HG02970 (cell line): ENCODE data around the gene CCDC152.
A peak's percentile ranks its signal among the peaks of the same experiment; 100 is the strongest.
"Not testable (repeated sequence)": the region's sequence is repeated elsewhere in the genome, so short reads cannot be mapped to it uniquely, and the experiment has no call there.

ENCODE experiments used
- ATAC-seq: cut with Tn5 transposase; IDR thresholded peaks from one replicate; pipeline ENCODE4 v1.9.1; 2021; ENCODE audit warnings: mild to moderate bottlenecking, moderate library complexity, moderate number of reproducible peaks; ENCODE audit not compliant: unreplicated experiment, low FRiP score

The CCDC152 gene

GRCh38 chr5:42756606-42757601 is at the start of gene CCDC152:
TSS of gene CCDC152 (plus strand) at chr5:42756818. CDS start at chr5:42759122, 2,304 bp downstream.
- ATAC-seq, result no peak

GRCh38 chr5:42715785-42716184 is 40.8 kb upstream of the CCDC152 start:
- ATAC-seq, result no peak

GRCh38 chr5:42718591-42718990 is 38.0 kb upstream of the CCDC152 start:
- ATAC-seq, result peak; percentile 82

GRCh38 chr5:42719034-42719433 is 37.6 kb upstream of the CCDC152 start:
- ATAC-seq, result no peak

- ATAC-seq, result no peak
Observed at GRCh38 chr5:42720251-42720650, 36.4 kb upstream of the CCDC152 start.

- ATAC-seq, result no peak
Observed at GRCh38 chr5:42721484-42721883, 35.1 kb upstream of the CCDC152 start.

- ATAC-seq, result not testable (repeated sequence)
Observed at GRCh38 chr5:42734531-42735058, 22.0 kb upstream of the CCDC152 start.

GRCh38 chr5:42740920-42741319 is 15.7 kb upstream of the CCDC152 start:
- ATAC-seq, result no peak

GRCh38 chr5:42745426-42745825 is 11.2 kb upstream of the CCDC152 start:
- no peak for ATAC-seq

GRCh38 chr5:42745856-42746255 is 10.8 kb upstream of the CCDC152 start:
- no peak for ATAC-seq

- no peak for ATAC-seq
Observed at GRCh38 chr5:42749020-42749419, 7.6 kb upstream of the CCDC152 start.

- no peak for ATAC-seq
Observed at GRCh38 chr5:42750507-42750906, 6.1 kb upstream of the CCDC152 start.

GRCh38 chr5:42751044-42751443 is 5.6 kb upstream of the CCDC152 start:
- no peak for ATAC-seq

GRCh38 chr5:42753099-42753498 is 3.5 kb upstream of the CCDC152 start:
- ATAC-seq, result no peak

- no peak for ATAC-seq
Observed at GRCh38 chr5:42759456-42759855, 2.8 kb downstream of the CCDC152 start.

- no peak for ATAC-seq
Observed at GRCh38 chr5:42760426-42760825, 3.8 kb downstream of the CCDC152 start.

GRCh38 chr5:42761791-42762190 is 5.2 kb downstream of the CCDC152 start:
- no peak for ATAC-seq

- ATAC-seq, result no peak
Observed at GRCh38 chr5:42767491-42768105, 11.0 kb downstream of the CCDC152 start.

- no peak for ATAC-seq
Observed at GRCh38 chr5:42768106-42768504, 11.5 kb downstream of the CCDC152 start.

GRCh38 chr5:42770003-42770402 is 13.4 kb downstream of the CCDC152 start:
- ATAC-seq, result no peak

- ATAC-seq, result no peak
Observed at GRCh38 chr5:42772265-42772993, 15.8 kb downstream of the CCDC152 start.
